NCI-H446 (cell line): ENCODE data around the gene RIPOR3.
A peak's percentile ranks its signal among the peaks of the same experiment; 100 is the strongest.
"Not testable (repeated sequence)": the region's sequence is repeated elsewhere in the genome, so short reads cannot be mapped to it uniquely, and the experiment has no call there.

Source experiments
- DNase-seq, 2 experiments: peaks; one replicate each; lab custom pipeline; 2025; lab: John Stamatoyannopoulos, UW

The RIPOR3 gene

DNA sequence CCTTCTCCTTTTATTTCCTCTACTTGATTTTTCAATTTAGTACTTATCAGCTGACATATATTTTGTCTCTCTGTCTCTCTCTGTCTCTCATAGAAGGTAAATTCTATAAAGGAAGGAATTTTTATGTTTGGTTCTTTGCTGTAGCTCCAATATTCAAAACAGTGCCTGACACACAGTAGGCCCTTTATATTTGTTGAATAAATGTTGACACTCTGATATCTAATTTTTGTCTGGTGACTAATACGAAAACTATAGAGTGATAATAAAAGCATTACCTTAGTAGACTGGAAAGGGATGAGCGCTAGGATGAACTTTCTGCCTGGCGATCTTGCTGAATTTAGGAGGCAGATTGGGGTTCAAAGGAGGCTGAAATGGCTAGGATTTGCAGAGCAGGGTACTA, 138.4 kb downstream of the RIPOR3 start:
- DNase-seq: no peak

DNA sequence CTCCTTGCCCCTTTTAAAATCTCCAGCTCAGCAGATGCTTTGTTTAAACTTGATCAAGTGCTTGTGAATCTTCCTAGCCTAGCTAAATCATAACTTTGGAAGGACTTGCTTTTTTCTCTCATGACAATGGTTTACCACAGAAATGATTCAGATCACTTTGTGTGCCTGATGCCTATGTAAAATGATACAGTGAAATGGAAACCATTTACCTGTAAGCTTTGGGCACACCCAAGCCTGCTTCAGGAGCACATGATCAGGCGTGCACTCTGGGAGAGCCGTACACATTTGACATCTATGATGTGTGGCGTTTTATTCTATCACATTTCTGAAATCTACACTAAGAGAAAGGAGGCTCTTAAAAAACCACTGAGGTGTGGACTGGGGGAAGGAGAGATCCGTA, 140.1 kb downstream of the RIPOR3 start:
- no peak for DNase-seq

DNA sequence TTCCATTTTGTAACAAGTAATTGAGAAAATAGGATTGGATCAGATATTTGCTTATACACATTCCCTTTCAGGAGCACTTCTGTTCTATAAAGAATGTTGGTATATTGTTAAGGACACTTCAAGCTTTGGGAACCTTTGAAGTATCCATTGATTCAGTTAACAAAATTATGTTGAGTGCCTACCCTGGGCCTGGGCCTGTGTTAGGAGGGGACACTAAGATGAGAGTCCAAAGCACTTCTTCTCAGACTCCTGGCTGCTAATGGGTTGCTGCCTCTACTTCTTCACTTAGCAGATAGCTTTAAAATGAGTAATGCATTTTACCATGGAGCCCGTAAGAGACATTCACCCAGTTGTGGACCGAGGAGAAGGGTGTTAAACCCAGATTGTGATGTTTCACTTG, 140.8 kb downstream of the RIPOR3 start:
- DNase-seq: no peak

GRCh38 chr20:50548396-50548795, 142.9 kb downstream of the RIPOR3 start:
- no peak for DNase-seq

DNA sequence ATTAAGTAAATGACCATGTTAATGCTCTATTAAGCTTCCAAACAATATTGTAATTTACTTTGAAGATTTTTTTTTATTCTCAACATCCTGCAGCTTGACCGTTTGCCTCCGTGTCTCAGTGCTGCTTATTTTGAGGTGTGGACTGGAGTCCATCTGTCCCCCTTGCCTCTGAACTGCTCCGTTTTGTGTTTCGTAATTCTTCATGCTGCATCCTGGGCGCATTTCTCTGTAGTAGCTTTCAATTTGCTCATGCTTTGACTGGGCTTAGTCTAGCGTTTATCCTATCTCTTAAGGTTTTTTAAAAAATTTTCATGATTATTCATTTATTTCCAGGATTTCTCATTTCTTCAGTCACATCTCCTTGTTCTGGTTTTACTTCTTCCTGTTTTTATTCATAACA, 143.4 kb downstream of the RIPOR3 start:
- DNase-seq: no peak

GRCh38 chr20:50546729-50547314, 144.5 kb downstream of the RIPOR3 start:
- DNase-seq: peak in 1 of 2 experiments; percentile 8

DNA sequence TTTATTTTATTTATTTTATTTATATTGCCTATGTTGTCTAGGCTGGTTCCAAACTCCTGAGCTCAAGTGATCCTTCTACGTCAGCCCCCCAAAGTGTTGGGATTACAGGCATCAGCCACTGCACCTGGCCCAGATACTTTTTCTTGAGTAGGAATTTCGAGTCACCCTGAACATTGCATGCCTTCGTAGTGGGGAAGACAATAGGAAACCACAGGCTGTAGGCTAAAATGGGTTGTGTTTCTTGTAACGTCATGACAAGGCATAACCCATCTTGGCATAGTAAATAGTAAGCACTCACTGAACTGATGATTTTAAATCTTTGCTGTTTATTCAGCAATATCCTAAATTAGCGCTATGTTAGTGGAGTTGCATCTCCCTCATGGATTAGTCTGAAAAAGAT, 146.2 kb downstream of the RIPOR3 start:
- no peak for DNase-seq

DNA sequence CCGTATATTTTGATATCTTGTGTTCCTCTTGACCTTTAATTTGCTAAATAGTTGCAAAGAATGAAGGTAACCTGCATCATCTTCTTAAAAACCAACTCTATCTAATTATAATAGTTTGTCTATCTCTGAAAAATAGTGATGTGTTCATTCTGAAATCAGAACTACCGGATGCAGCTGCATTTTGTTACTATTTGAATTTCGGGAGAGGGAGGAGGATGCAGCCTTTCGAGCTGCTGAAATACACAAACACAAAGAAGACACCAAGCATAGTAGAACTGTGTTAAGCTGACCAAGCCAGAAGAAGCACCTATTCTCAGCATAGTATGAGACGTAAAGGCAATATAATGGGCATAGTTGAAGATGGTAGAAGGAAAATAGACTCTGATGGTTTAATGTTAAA, 148.0 kb downstream of the RIPOR3 start:
- no peak for DNase-seq

- DNase-seq: no peak
Measured at GRCh38 chr20:50541606-50542041, 149.7 kb downstream of the RIPOR3 start.

DNA sequence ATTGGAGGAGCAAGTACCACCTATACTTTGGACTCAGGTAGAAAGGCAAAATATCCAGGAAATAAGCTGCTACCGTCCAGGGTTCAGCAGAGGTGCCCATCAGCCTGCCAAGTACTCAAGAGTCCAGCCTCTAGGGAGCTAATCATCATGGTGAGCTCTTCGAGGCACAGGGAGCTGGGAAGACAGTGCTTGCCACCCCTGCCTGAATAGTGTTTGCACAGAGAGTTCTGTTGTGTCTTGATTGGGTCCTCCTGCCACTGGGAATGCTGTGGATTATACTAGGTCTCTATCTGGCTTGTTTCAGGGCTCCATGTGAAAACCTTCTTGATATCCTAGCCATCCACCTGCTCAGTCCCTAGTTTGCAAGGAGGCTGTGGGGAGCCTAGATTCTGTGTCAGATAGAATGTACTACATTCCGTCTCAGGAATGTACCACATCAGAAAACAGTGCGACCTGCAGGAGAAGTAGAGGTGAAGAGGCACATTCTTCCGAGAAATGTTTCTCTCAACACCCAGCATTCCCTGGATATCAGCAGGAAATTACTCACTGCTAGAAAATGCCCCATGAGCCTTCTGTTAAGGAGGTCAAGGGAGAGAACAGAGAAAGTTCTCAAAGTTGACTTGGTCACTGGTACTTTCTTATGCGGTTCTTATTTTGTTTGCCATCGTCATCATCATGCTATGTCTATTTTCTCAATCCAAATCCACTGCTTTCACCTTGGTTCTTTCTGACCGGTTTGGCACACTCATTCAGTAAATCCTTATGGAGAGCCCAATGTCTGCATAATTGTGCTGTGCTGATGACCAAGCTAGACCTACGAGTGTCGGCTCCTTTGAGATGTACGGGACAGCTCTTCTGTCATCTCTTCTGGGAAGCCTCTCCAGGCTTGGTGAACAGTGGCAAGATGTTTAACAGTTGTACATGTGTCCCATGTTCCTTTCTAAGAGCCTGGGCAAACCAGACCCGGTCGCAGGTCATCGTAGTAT, 150.4 kb downstream of the RIPOR3 start:
- DNase-seq: no peak

- not testable (repeated sequence) for DNase-seq
Measured at GRCh38 chr20:50539798-50540197, 151.5 kb downstream of the RIPOR3 start.

- no peak for DNase-seq
Measured at GRCh38 chr20:50538276-50538675, 153.1 kb downstream of the RIPOR3 start.

DNA sequence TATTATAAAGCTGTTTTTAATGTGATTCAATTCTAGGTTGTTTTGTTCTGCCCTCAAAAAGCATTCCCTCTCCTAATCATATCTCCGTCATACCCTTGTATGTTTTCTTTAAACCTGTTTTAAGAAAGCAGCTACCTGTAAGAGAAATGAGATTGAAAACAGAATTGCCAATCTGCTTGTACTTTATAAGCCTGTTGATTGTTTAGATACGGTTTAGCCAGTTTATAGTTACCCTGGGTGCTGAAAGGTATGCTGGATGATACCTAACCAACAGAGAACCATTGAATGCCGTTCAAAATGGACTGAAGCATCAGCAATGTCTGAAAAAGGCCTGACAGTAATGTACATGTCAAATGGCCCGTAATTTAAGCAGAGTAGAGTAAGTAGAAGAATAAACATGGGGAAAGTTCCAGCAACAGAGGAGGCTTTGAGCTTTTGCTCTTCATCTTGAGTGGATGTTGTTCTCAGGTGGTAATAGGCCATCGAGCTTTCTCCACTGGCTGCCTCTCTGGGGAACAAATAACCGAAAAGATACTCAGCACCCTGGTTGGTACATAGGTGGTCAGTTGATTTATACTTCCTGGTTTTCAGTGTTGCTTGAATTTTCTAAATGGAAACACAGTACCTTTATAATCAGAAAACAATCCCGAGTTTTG, 153.7 kb downstream of the RIPOR3 start:
- DNase-seq: no peak

- no peak for DNase-seq
Measured at GRCh38 chr20:50536333-50536732, 155.0 kb downstream of the RIPOR3 start.
